Mesendoderm (in vitro differentiated cells): ENCODE results near the gene LRRC31.

Experiments used
- DNase-seq: peaks from one replicate; pipeline ENCODE4 v3.0.0; 2013
- H2AK5ac ChIP-seq: 2 replicates; pipeline ENCODE4 v1.6.1; 2013; ENCODE audit warnings: low read length, inconsistent platforms
- H2BK120ac ChIP-seq: 2 replicates; pipeline ENCODE4 v1.6.1; 2013; ENCODE audit warnings: low read depth, mild to moderate bottlenecking, low read length, moderate library complexity, mixed read lengths
- H2BK15ac ChIP-seq: replicated peaks from 2 replicates; pipeline ENCODE4 v1.6.1; 2013; ENCODE audit warnings: low read depth, mild to moderate bottlenecking, moderate library complexity
- H2BK5ac ChIP-seq: 2 replicates; pipeline ENCODE4 v1.6.1; 2013; ENCODE audit warnings: low read length, inconsistent platforms
- H3K18ac ChIP-seq: 2 replicates; pipeline ENCODE4 v1.6.1; 2013; ENCODE audit warnings: mild to moderate bottlenecking, low read length, mixed read lengths
- H3K23ac ChIP-seq: one replicate; pipeline ENCODE4 v1.6.1; 2013; ENCODE audit warnings: low read length
- H3K27ac ChIP-seq: 2 replicates; pipeline ENCODE4 v1.5.1; 2013; ENCODE audit warnings: low read depth, mild to moderate bottlenecking, inconsistent platforms, low read length, moderate library complexity
- H3K27me3 ChIP-seq: 2 replicates; pipeline ENCODE4 v1.6.1; 2013; ENCODE audit warnings: low read length, control low read depth, mild to moderate bottlenecking, inconsistent platforms; ENCODE audit not compliant: insufficient read depth, poor library complexity
- H3K36me3 ChIP-seq: 2 replicates; pipeline ENCODE4 v1.6.1; 2013; ENCODE audit warnings: low read length, inconsistent platforms; ENCODE audit not compliant: control insufficient read depth, insufficient read depth
- H3K4ac ChIP-seq: one replicate; pipeline ENCODE4 v1.6.1; 2013; ENCODE audit warnings: low read depth, mild to moderate bottlenecking, low read length, moderate library complexity
- H3K4me1 ChIP-seq: 2 replicates; pipeline ENCODE4 v1.6.1; 2013; ENCODE audit warnings: low read depth, low read length, inconsistent platforms; ENCODE audit not compliant: control insufficient read depth
- H3K4me2 ChIP-seq: 2 replicates; pipeline ENCODE4 v1.6.1; 2013; ENCODE audit warnings: low read length
- H3K4me3 ChIP-seq: 2 replicates; pipeline ENCODE4 v1.5.1; 2013; ENCODE audit warnings: mild to moderate bottlenecking, low read length
- H3K56ac ChIP-seq: one replicate; pipeline ENCODE4 v1.6.1; 2013; ENCODE audit warnings: low read length
- H3K79me1 ChIP-seq: 2 replicates; pipeline ENCODE4 v1.6.1; 2013; ENCODE audit warnings: low read length, inconsistent platforms
- H3K79me2 ChIP-seq: 2 replicates; pipeline ENCODE4 v1.6.1; 2013; ENCODE audit warnings: mild to moderate bottlenecking, low read length; ENCODE audit not compliant: control insufficient read depth, insufficient read depth
- H3K9ac ChIP-seq: 2 replicates; pipeline ENCODE4 v1.6.1; 2013; ENCODE audit warnings: low read length, inconsistent platforms
- H4K5ac ChIP-seq: one replicate; pipeline ENCODE4 v1.6.1; 2013; ENCODE audit warnings: low read length
- H4K8ac ChIP-seq: one replicate; pipeline ENCODE4 v1.6.1; 2013; ENCODE audit warnings: low read depth, mild to moderate bottlenecking, control low read depth, low read length, moderate library complexity
- WGBS: extraction: QIAGEN DNeasy Blood & Tissue Kit; methylation state at CpG from one replicate; pipeline ENCODE4 v1.1.7; 2013; ENCODE audit warnings: low lambda C conversion rate, missing lambda C conversion rate; ENCODE audit not compliant: insufficient coverage; ENCODE audit errors: extremely low coverage; 5-methylcytosine and 5-hydroxymethylcytosine counted together

The LRRC31 gene

GRCh38 chr3:169868369-169868768 is 1.4 kb downstream of the LRRC31 start:
- no peaks in the 10 kb centered on the region for H3K79me2 ChIP-seq
- no peak overlapping the region for H3K4me2 ChIP-seq
- no peaks in the 10 kb centered on the region for H3K36me3 ChIP-seq
- H2BK15ac ChIP-seq, result no peak overlapping the region
- H3K4me1 ChIP-seq, result no peaks in the 10 kb centered on the region
- H3K27ac ChIP-seq, result no peak overlapping the region
- no peak overlapping the region for H3K4me3 ChIP-seq
- H3K9ac ChIP-seq, result no peak overlapping the region
- H3K56ac ChIP-seq, result no peak overlapping the region
- H2BK120ac ChIP-seq, result no peak overlapping the region
- no peak overlapping the region for H3K18ac ChIP-seq
- H4K8ac ChIP-seq, result no peak overlapping the region
- WGBS, result no CpG with 5 or more reads among the region's 2 CpGs
- no peaks in the 10 kb centered on the region for H3K27me3 ChIP-seq
- H3K79me1 ChIP-seq, result no peaks in the 10 kb centered on the region
- no peak overlapping the region for H2AK5ac ChIP-seq
- H3K23ac ChIP-seq, result no peak overlapping the region
- H3K4ac ChIP-seq, result no peak overlapping the region
- no peak overlapping the region for H2BK5ac ChIP-seq
- DNase-seq, result no peak
- H4K5ac ChIP-seq, result no peak overlapping the region

GRCh38 chr3:169867584-169868210 is 2.0 kb downstream of the LRRC31 start:
- H3K79me1 ChIP-seq, result no peaks in the 10 kb centered on the region
- H3K56ac ChIP-seq, result no peak overlapping the region
- H3K23ac ChIP-seq, result no peak overlapping the region
- H2BK5ac ChIP-seq, result no peak overlapping the region
- no peaks in the 10 kb centered on the region for H3K4me1 ChIP-seq
- no peak overlapping the region for H2AK5ac ChIP-seq
- WGBS, result no CpG with 5 or more reads among the region's 3 CpGs
- DNase-seq, result no peak
- H3K4me3 ChIP-seq, result no peak overlapping the region
- H2BK15ac ChIP-seq, result no peak overlapping the region
- no peak overlapping the region for H4K8ac ChIP-seq
- no peaks in the 10 kb centered on the region for H3K36me3 ChIP-seq
- H3K27ac ChIP-seq, result no peak overlapping the region
- H4K5ac ChIP-seq, result no peak overlapping the region
- H3K4me2 ChIP-seq, result no peak overlapping the region
- H2BK120ac ChIP-seq, result no peak overlapping the region
- H3K27me3 ChIP-seq, result no peaks in the 10 kb centered on the region
- no peak overlapping the region for H3K4ac ChIP-seq
- no peak overlapping the region for H3K18ac ChIP-seq
- H3K79me2 ChIP-seq, result no peaks in the 10 kb centered on the region
- H3K9ac ChIP-seq, result no peak overlapping the region

GRCh38 chr3:169865176-169865767 is 4.5 kb downstream of the LRRC31 start:
- Histone ChIP-seq H2BK15ac (no peak overlapping the region), H3K79me2 (no peaks in the 10 kb centered on the region), H3K27ac (no peak overlapping the region), H2BK120ac (no peak overlapping the region), H3K18ac (no peak overlapping the region), H3K23ac (no peak overlapping the region), H3K56ac (no peak overlapping the region), H3K36me3 (no peaks in the 10 kb centered on the region), H3K4me2 (no peak overlapping the region), H3K79me1 (no peaks in the 10 kb centered on the region), H3K4ac (no peak overlapping the region), H2AK5ac (no peak overlapping the region), H4K5ac (no peak overlapping the region), H3K4me3 (no peak overlapping the region), H3K9ac (no peak overlapping the region), H4K8ac (no peak overlapping the region), H3K4me1 (no peaks in the 10 kb centered on the region), H3K27me3 (no peaks in the 10 kb centered on the region), H2BK5ac (no peak overlapping the region)
- WGBS, result no CpG with 5 or more reads among the region's 12 CpGs
- no peak for DNase-seq

GRCh38 chr3:169864270-169864669 is 5.5 kb downstream of the LRRC31 start:
- H2AK5ac ChIP-seq, result no peak overlapping the region
- WGBS, result no CpG with 5 or more reads among the region's 2 CpGs
- H3K27ac ChIP-seq, result no peak overlapping the region
- no peak overlapping the region for H2BK5ac ChIP-seq
- no peak for DNase-seq
- H3K9ac ChIP-seq, result no peak overlapping the region
- H3K36me3 ChIP-seq, result no peaks in the 10 kb centered on the region
- no peak overlapping the region for H2BK15ac ChIP-seq
- no peak overlapping the region for H2BK120ac ChIP-seq
- H3K27me3 ChIP-seq, result no peaks in the 10 kb centered on the region
- no peaks in the 10 kb centered on the region for H3K79me2 ChIP-seq
- H3K56ac ChIP-seq, result no peak overlapping the region
- no peak overlapping the region for H3K18ac ChIP-seq
- no peak overlapping the region for H4K8ac ChIP-seq
- H3K4me1 ChIP-seq, result no peaks in the 10 kb centered on the region
- no peak overlapping the region for H3K4ac ChIP-seq
- H3K79me1 ChIP-seq, result no peaks in the 10 kb centered on the region
- no peak overlapping the region for H3K4me3 ChIP-seq
- H3K23ac ChIP-seq, result no peak overlapping the region
- no peak overlapping the region for H3K4me2 ChIP-seq
- no peak overlapping the region for H4K5ac ChIP-seq

GRCh38 chr3:169863458-169863899 is 6.3 kb downstream of the LRRC31 start:
- Histone ChIP-seq H4K5ac (no peak overlapping the region), H2BK120ac (no peak overlapping the region), H3K4me3 (no peak overlapping the region), H2BK15ac (no peak overlapping the region), H2BK5ac (no peak overlapping the region), H3K18ac (no peak overlapping the region), H3K27ac (no peak overlapping the region), H3K4me2 (no peak overlapping the region), H3K9ac (no peak overlapping the region), H3K36me3 (no peaks in the 10 kb centered on the region), H3K56ac (no peak overlapping the region), H3K79me1 (no peaks in the 10 kb centered on the region), H4K8ac (no peak overlapping the region), H3K4ac (no peak overlapping the region), H3K23ac (no peak overlapping the region), H3K4me1 (no peaks in the 10 kb centered on the region), H3K27me3 (no peaks in the 10 kb centered on the region), H3K79me2 (no peaks in the 10 kb centered on the region), H2AK5ac (no peak overlapping the region)
- peak; percentile 82 for DNase-seq
- WGBS, result no CpG with 5 or more reads among the region's 6 CpGs

- Histone ChIP-seq H3K4me1 (no peaks in the 10 kb centered on the region), H3K23ac (no peak overlapping the region), H4K5ac (no peak overlapping the region), H3K79me1 (no peaks in the 10 kb centered on the region), H2BK15ac (no peak overlapping the region), H2AK5ac (no peak overlapping the region), H3K18ac (no peak overlapping the region), H3K27me3 (no peaks in the 10 kb centered on the region), H3K4me2 (no peak overlapping the region), H3K79me2 (no peaks in the 10 kb centered on the region), H3K4me3 (no peak overlapping the region), H3K4ac (no peak overlapping the region), H3K9ac (no peak overlapping the region), H2BK120ac (no peak overlapping the region), H3K36me3 (no peaks in the 10 kb centered on the region), H3K27ac (no peak overlapping the region), H3K56ac (no peak overlapping the region), H4K8ac (no peak overlapping the region), H2BK5ac (no peak overlapping the region)
- no CpG with 5 or more reads among the region's 5 CpGs for WGBS
- DNase-seq, result peak; percentile 77
These were observed 7.9 kb downstream of the LRRC31 start for GRCh38 chr3:169861871-169862270.
